B cell (primary cell): ENCODE measurements around the gene ADRB1.

Experiments used
- CTCF ChIP-seq: fragments of 200-600 bp; IDR thresholded peaks from one replicate; pipeline ENCODE4 v1.8.0; 2022; ENCODE audit warnings: antibody characterized with exemption, mild to moderate bottlenecking
- EZH2 ChIP-seq: IDR thresholded peaks from 2 replicates; pipeline ENCODE4 v1.6.1; 2012; ENCODE audit warnings: borderline replicate concordance, low read depth, mild to moderate bottlenecking, moderate library complexity, low read length; ENCODE audit not compliant: insufficient read depth, poor library complexity, severe bottlenecking

- TF ChIP-seq CTCF, result no peak
- no peak for TF ChIP-seq EZH2
These were observed 13.5 kb upstream of the ADRB1 start for GRCh38 chr10:114030140-114030539.
